Measurements from ENCODE around the gene MYO5B. TPM values are rescaled to one million over a fixed set of nuclear protein-coding genes. Genes with fewer than 3 reads are reported as not detected.

The MYO5B gene
- polyA plus RNA-seq, 1 of the 3 experiments (the other 2 are of a cell fraction), result 1.3 TPM

DNA sequence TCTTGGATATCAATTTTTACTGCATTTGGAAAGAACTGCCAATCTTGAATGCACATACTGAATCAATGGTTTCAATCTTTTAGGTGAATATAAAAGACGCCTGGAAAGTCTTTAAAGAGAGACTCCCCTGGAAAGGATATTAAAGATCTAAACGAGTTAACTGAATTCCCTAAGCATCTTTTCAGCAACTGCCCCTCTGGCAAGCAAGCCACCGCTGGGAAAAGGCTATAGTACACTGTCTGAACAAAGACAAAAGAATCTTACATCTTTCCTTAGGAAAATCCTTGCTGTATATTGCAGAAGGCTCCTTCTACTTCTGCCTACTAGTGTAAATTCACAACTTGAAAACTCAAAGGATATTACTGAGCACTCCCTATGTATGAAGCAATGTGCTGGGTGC, 28.0 kb downstream of the MYO5B start:
- Histone ChIP-seq H3K4me3 (ENCODE audit: low read depth in 2 of 2, low read length in 1 of 2) (no peak overlapping the region), H3K36me3 (replicated peaks in 1 of 2; ENCODE audit: control insufficient read depth in 1 of 2, insufficient read depth in 2 of 2, low read length in 1 of 2) (no peaks in the 10 kb centered on the region), H4K20me1 (ENCODE audit: insufficient read depth) (no peaks in the 10 kb centered on the region), H3K4me1 (ENCODE audit: control insufficient read depth in 1 of 2, insufficient read depth in 2 of 2, low read depth in 1 of 2, low read length in 1 of 2) (no peaks in the 10 kb centered on the region; a peak in 1 of 4 replicates), H3F3A (replicated peaks; ENCODE audit: insufficient read depth) (no peaks in the 10 kb centered on the region), H2AFZ (ENCODE audit: low read depth) (no peak overlapping the region), H3K27ac (ENCODE audit: low read depth in 2 of 2, low read length in 1 of 2) (no peak overlapping the region), H3K27me3 (ENCODE audit: insufficient read depth) (no peaks in the 10 kb centered on the region), H3K9ac (no peak overlapping the region), H3K4me2 (no peak overlapping the region), H3K79me2 (ENCODE audit: insufficient read depth) (no peaks in the 10 kb centered on the region), H3K9me3 (no peaks in the 10 kb centered on the region), H3K9me2 (no peaks in the 10 kb centered on the region)
- CTCF ChIA-PET, result no interaction called here
- WGBS (ENCODE audit: low lambda C conversion rate), result 17% methylated on average over 3 of the region's 3 CpGs
- DNase-seq, result no peak
- POLR2A ChIA-PET, result no interaction called here
- TF ChIP-seq, protein P1, sequence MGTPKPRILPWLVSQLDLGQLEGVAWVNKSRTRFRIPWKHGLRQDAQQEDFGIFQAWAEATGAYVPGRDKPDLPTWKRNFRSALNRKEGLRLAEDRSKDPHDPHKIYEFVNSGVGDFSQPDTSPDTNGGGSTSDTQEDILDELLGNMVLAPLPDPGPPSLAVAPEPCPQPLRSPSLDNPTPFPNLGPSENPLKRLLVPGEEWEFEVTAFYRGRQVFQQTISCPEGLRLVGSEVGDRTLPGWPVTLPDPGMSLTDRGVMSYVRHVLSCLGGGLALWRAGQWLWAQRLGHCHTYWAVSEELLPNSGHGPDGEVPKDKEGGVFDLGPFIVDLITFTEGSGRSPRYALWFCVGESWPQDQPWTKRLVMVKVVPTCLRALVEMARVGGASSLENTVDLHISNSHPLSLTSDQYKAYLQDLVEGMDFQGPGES (IDR thresholded peaks at IDR 0.05; ENCODE audit: low read depth, low read length), result no peak
- TF ChIP-seq SIN3A (IDR thresholded peaks at IDR 0.05; ENCODE audit: borderline replicate concordance, low read depth, low read length) (no peak), RCOR1 (IDR thresholded peaks at IDR 0.05; ENCODE audit: low read length) (no peak), MAX (IDR thresholded peaks at IDR 0.05; ENCODE audit: low read depth) (no peak), RFX5 (IDR thresholded peaks at IDR 0.05; ENCODE audit: low read length) (no peak), MXI1 (IDR thresholded peaks at IDR 0.05; ENCODE audit: low read depth, low read length) (no peak), TCF12 (IDR thresholded peaks at IDR 0.05) (no peak), YY1 (IDR thresholded peaks at IDR 0.05; ENCODE audit: low read depth) (no peak), MEF2A (IDR thresholded peaks at IDR 0.05; ENCODE audit: borderline replicate concordance, low read depth) (no peak), CHD2 (IDR thresholded peaks at IDR 0.05; ENCODE audit: low read length, partially characterized antibody) (no peak), NRF1 (IDR thresholded peaks at IDR 0.05; ENCODE audit: low read depth, low read length) (no peak)
- TF ChIP-seq, protein P2, sequence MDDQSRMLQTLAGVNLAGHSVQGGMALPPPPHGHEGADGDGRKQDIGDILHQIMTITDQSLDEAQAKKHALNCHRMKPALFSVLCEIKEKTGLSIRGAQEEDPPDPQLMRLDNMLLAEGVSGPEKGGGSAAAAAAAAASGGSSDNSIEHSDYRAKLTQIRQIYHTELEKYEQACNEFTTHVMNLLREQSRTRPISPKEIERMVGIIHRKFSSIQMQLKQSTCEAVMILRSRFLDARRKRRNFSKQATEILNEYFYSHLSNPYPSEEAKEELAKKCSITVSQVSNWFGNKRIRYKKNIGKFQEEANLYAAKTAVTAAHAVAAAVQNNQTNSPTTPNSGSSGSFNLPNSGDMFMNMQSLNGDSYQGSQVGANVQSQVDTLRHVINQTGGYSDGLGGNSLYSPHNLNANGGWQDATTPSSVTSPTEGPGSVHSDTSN (IDR thresholded peaks at IDR 0.05), result no peak
- TF ChIP-seq, protein P3, sequence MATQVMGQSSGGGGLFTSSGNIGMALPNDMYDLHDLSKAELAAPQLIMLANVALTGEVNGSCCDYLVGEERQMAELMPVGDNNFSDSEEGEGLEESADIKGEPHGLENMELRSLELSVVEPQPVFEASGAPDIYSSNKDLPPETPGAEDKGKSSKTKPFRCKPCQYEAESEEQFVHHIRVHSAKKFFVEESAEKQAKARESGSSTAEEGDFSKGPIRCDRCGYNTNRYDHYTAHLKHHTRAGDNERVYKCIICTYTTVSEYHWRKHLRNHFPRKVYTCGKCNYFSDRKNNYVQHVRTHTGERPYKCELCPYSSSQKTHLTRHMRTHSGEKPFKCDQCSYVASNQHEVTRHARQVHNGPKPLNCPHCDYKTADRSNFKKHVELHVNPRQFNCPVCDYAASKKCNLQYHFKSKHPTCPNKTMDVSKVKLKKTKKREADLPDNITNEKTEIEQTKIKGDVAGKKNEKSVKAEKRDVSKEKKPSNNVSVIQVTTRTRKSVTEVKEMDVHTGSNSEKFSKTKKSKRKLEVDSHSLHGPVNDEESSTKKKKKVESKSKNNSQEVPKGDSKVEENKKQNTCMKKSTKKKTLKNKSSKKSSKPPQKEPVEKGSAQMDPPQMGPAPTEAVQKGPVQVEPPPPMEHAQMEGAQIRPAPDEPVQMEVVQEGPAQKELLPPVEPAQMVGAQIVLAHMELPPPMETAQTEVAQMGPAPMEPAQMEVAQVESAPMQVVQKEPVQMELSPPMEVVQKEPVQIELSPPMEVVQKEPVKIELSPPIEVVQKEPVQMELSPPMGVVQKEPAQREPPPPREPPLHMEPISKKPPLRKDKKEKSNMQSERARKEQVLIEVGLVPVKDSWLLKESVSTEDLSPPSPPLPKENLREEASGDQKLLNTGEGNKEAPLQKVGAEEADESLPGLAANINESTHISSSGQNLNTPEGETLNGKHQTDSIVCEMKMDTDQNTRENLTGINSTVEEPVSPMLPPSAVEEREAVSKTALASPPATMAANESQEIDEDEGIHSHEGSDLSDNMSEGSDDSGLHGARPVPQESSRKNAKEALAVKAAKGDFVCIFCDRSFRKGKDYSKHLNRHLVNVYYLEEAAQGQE (IDR thresholded peaks at IDR 0.05; ENCODE audit: low read depth, low read length), result no peak
- TF ChIP-seq, protein P4, sequence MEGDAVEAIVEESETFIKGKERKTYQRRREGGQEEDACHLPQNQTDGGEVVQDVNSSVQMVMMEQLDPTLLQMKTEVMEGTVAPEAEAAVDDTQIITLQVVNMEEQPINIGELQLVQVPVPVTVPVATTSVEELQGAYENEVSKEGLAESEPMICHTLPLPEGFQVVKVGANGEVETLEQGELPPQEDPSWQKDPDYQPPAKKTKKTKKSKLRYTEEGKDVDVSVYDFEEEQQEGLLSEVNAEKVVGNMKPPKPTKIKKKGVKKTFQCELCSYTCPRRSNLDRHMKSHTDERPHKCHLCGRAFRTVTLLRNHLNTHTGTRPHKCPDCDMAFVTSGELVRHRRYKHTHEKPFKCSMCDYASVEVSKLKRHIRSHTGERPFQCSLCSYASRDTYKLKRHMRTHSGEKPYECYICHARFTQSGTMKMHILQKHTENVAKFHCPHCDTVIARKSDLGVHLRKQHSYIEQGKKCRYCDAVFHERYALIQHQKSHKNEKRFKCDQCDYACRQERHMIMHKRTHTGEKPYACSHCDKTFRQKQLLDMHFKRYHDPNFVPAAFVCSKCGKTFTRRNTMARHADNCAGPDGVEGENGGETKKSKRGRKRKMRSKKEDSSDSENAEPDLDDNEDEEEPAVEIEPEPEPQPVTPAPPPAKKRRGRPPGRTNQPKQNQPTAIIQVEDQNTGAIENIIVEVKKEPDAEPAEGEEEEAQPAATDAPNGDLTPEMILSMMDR (IDR thresholded peaks at IDR 0.05), result no peak

Measured in SK-N-SH (cell line).